Measurements from ENCODE around the gene SLAMF9.

GRCh38 chr1:159957824-159958268 lies 3.8 kb upstream of the SLAMF9 start:
- no peak for TF ChIP-seq CTCF (IDR thresholded peaks at IDR 0.05)
- TF ChIP-seq POLR2A (IDR thresholded peaks at IDR 0.05) = no peak

Measured in right lobe of liver (tissue), 4 donors.